ENCODE data around the gene RANBP17.
"Not testable (repeated sequence)": the region's sequence is repeated elsewhere in the genome, so short reads cannot be mapped to it uniquely, and the experiment has no call there.

RANBP17 gene

DNA sequence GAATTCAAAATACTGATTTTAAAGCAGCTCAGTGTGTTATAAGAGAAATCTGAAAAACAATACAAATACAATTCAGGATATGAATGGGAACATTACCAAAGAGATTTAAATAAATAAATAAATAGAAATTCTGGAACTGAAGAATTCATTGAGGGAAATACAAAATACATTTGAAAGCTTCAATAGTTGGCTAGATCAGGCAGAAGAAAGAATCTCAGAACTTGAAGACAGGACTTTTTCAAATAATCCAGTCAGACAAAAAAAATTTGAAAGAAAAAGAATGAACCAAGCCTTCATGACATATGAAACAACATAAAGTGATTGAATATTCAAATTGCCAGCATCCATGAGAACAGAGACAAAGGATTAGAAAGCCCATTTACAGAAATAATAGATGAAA lies 387.6 kb downstream of the RANBP17 start:
- no peak for DNase-seq (ENCODE audit: low spot score)

DNA sequence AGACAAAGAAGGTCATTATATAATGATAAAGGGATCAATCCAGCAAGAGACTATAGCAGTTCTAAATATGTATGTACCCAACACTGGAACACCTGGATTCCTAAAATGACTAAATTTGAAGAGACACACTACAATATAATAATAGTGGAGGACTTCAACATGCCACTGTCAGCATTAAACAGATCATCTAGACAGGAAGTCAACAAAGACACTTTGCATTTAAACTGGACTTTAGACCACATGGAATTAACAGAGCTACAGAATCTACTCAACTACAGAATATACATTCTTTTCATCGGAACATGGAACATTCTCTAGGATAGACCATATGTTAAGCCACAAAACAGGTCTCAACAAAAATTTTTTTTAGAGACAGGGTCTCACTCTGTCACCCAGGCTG lies 388.9 kb downstream of the RANBP17 start:
- DNase-seq (ENCODE audit: low spot score) = no peak

DNA sequence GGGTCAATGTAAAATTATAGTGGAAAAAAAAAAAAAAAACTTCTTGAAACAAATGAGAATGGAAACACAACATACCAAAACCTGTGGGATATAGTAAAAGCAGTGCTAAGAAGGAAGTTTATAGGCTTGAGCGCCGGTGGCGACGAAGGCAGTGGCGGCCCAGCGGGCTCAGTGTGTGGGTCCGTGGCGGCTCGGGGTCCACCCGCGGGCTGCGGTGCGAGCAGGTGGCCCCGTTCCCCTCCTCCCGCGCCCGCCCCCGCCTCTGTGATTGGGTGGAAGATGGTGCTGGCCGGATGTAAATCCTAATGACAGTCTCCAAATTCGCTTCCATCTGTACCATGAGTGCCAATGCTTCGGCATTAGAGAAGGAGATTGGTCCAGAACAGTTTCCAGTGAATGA lies 389.7 kb downstream of the RANBP17 start:
- DNase-seq (ENCODE audit: low spot score) = no peak

- no peak for DNase-seq (ENCODE audit: low spot score)
Measured at GRCh38 chr5:171252674-171253073, 390.9 kb downstream of the RANBP17 start.

- DNase-seq (ENCODE audit: low spot score) = no peak
Measured at GRCh38 chr5:171258737-171259415, 397.1 kb downstream of the RANBP17 start.

- DNase-seq (ENCODE audit: low spot score) = no peak
Measured at GRCh38 chr5:171261361-171261760, 399.5 kb downstream of the RANBP17 start.

- DNase-seq (ENCODE audit: low spot score) = no peak
Measured at GRCh38 chr5:171261904-171262303, 400.1 kb downstream of the RANBP17 start.

- DNase-seq (ENCODE audit: low spot score) = peak; percentile 59
Measured at GRCh38 chr5:171263181-171263580, 401.4 kb downstream of the RANBP17 start.

DNA sequence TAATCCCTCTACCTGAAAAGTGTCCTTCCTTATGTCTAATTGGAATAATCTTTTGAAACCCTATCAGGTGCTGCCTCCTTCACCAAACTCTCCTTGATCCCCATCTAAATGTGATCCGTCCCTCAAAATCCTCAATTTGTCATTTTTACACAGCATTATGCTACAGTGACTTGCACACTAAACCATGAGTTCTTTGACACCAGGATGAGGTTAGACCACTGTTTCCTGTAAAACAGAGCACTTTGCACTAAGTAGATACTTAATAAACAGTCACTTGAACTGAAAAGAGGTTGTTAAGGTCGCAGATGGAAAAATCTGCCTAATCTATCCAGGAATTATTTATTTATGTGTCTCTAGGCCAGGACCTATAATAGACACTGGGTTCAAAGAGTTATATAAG lies 403.0 kb downstream of the RANBP17 start:
- DNase-seq (ENCODE audit: low spot score) = no peak

- no peak for DNase-seq (ENCODE audit: low spot score)
Measured at GRCh38 chr5:171268700-171269620, 407.1 kb downstream of the RANBP17 start.

- no peak for DNase-seq (ENCODE audit: low spot score)
Measured at GRCh38 chr5:171269717-171270116, 407.9 kb downstream of the RANBP17 start.

- no peak for DNase-seq (ENCODE audit: low spot score)
Measured at GRCh38 chr5:171270136-171270535, 408.3 kb downstream of the RANBP17 start.

GRCh38 chr5:171271798-171272197 lies 410.0 kb downstream of the RANBP17 start:
- no peak for DNase-seq (ENCODE audit: low spot score)

- DNase-seq (ENCODE audit: low spot score) = no peak
Measured at GRCh38 chr5:171272996-171273970, 411.5 kb downstream of the RANBP17 start.

- no peak for DNase-seq (ENCODE audit: low spot score)
Measured at GRCh38 chr5:171275841-171276544, 414.2 kb downstream of the RANBP17 start.

GRCh38 chr5:171283753-171284152 lies 421.9 kb downstream of the RANBP17 start:
- DNase-seq (ENCODE audit: low spot score) = no peak

- no peak for DNase-seq (ENCODE audit: low spot score)
Measured at GRCh38 chr5:171285465-171285864, 423.6 kb downstream of the RANBP17 start.

GRCh38 chr5:171288066-171288465 lies 426.2 kb downstream of the RANBP17 start:
- DNase-seq (ENCODE audit: low spot score) = no peak

- DNase-seq (ENCODE audit: low spot score) = no peak
Measured at GRCh38 chr5:171291371-171291770, 429.6 kb downstream of the RANBP17 start.

DNA sequence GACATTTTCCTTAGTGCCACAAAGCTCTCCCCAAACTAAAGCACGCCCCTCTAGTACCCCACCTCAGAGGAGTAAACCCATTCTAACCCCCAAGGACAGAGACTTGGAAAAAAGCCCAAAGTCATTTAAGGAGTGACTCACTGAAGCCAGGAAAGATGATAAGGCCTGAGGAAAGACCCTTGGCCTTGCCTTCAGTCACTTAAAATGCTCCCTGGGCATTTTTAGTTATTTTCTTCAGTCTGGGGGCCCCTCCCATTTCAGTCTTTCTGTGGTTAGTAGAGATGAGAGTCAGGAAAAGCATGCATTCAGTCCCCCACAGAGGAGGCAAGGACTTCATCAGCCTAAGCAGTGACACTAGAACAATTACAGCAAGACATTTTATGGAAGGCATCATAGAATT lies 433.5 kb downstream of the RANBP17 start:
- DNase-seq (ENCODE audit: low spot score) = no peak

DNA sequence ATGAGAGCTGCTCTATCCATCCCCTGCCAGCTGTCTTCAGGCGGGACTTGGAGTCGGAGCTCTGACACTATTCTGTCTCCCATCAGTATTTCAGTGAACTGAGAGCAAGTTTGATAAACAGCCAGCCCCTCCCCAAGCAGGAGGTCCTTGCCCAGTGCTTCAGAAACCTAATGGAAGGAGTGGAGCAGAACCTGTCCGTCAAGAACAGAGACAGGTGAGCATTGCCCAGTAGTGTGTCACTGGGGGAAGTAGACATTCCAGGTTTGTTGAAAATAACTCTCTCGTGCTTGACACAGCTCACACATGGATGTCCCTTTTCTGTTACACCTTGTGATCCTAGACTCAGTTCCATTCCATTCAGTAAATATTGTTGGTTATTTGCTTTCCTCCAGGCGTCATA lies 434.0 kb downstream of the RANBP17 start:
- DNase-seq (ENCODE audit: low spot score) = no peak

DNA sequence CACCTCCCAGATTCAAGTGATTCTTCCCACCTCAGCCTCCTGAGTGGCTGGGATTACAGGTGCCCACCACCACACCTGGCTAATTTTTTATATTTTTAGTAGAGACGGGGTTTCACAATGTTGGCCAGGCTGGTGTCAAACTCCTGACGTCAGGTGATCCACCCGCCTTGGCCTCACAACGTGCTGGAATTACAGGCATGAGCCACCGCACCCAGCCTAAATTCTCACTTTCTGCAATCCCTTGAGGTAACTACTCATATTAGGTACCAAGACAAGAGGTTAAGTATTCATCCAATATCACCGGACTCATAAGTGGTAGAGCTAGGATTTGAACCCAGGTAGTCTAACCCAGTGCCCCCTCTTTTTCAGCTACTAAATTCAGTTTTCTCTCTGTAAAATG lies 436.1 kb downstream of the RANBP17 start:
- DNase-seq (ENCODE audit: low spot score) = not testable (repeated sequence)
